ENCODE data around the gene GJB6. TPM values are rescaled to one million over a fixed set of nuclear protein-coding genes. Genes with fewer than 3 reads are reported as not detected.

Gene GJB6
- total and polyA plus RNA-seq, 2 experiments from 2014 or later, result not detected

DNA sequence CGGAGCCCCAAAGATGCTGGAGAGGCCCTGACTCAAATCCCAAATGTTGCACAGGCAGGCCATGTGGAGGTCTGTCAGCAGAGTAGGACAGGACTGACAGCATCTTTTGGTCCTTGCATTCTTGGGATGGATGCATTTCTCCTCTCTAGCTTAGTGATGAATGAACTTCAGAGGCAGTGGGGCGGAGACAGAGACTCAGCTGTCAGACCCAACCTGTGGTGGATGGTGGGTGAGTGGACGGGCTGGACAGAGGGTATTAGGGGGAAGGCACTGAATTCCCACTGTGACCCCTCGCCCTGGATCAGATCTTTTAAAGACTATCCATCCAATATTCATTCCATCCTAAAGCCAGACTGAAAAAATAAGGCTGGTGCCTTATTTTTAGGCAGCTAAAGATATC, 39.3 kb upstream of the GJB6 start (continued):
- TF ChIP-seq ZNF462 (CRISPR knock-in tag; IDR thresholded peaks at IDR 0.05) (no peak), ZNF331 (CRISPR knock-in tag; IDR thresholded peaks at IDR 0.05; ENCODE audit: low read depth) (no peak), NANOG (IDR thresholded peaks at IDR 0.05; ENCODE audit: borderline replicate concordance) (no peak), JUNB (IDR thresholded peaks at IDR 0.05; ENCODE audit: unreplicated experiment) (no peak), STAT1 (IDR thresholded peaks at IDR 0.05; ENCODE audit: unreplicated experiment) (no peak)

GRCh38 chr13:20270163-20270865, 38.2 kb upstream of the GJB6 start:
- no peak overlapping the region for H3K27ac Mint-ChIP-seq
- no peak for ATAC-seq

More at GRCh38 chr13:20270163-20270865, 38.2 kb upstream of the GJB6 start:
- no peaks in the 10 kb centered on the region for H3K9me3 Mint-ChIP-seq
- no peaks in the 10 kb centered on the region for H3K27me3 ChIP-seq (ENCODE audit: insufficient read depth)
- H3F3A ChIP-seq (replicated peaks; ENCODE audit: low read depth), result no peaks in the 10 kb centered on the region
- no peaks in the 10 kb centered on the region for H3K36me3 ChIP-seq (ENCODE audit: insufficient read depth)
- H3K4me3 Mint-ChIP-seq, result no peak overlapping the region
- no peaks in the 10 kb centered on the region; the same call in 1 of the 2 replicates for H4K20me1 ChIP-seq (replicated peaks; ENCODE audit: insufficient read depth)
- DNase-seq (ENCODE audit: low spot score), result no peak
- H3K9me2 ChIP-seq (ENCODE audit: insufficient read depth), result no peaks in the 10 kb centered on the region
- H3K4me1 ChIP-seq (ENCODE audit: insufficient read depth), result no peaks in the 10 kb centered on the region
- TF ChIP-seq JUNB (IDR thresholded peaks at IDR 0.05; ENCODE audit: unreplicated experiment) (no peak), CREB1 (CRISPR knock-in tag; IDR thresholded peaks at IDR 0.05; ENCODE audit: low read depth) (no peak), NANOG (IDR thresholded peaks at IDR 0.05; ENCODE audit: borderline replicate concordance) (no peak), ETS1 (IDR thresholded peaks at IDR 0.05) (no peak), STAT1 (IDR thresholded peaks at IDR 0.05; ENCODE audit: unreplicated experiment) (no peak), REST (IDR thresholded peaks at IDR 0.05; ENCODE audit: unreplicated experiment) (no peak)
- no peak overlapping the region for H2AFZ ChIP-seq
- H3K36me3 Mint-ChIP-seq (ENCODE audit: low read depth), result no peaks in the 10 kb centered on the region
- H3K4me1 Mint-ChIP-seq, result no peaks in the 10 kb centered on the region
- H3K27me3 Mint-ChIP-seq (ENCODE audit: insufficient read depth, low read depth, poor library complexity), result no peaks in the 10 kb centered on the region
- no peak overlapping the region for H3K4me2 ChIP-seq
- H3K79me2 ChIP-seq (replicated peaks; ENCODE audit: insufficient read depth), result no peaks in the 10 kb centered on the region
- H3K27ac ChIP-seq (ENCODE audit: low read depth), result no peak overlapping the region
- no peak overlapping the region for H3K4me3 ChIP-seq
